Osteocyte (in vitro differentiated cells): ENCODE results near the gene MEGF6. TPM values are rescaled to one million over a fixed set of nuclear protein-coding genes. Genes with fewer than 3 reads are reported as not detected.

ENCODE experiments used
- DNase-seq: peaks from one replicate; pipeline ENCODE4 v3.0.0; 2021; ENCODE audit warnings: mixed read lengths; ENCODE audit not compliant: unreplicated experiment; ENCODE audit errors: extremely low spot score
- H3K27ac Mint-ChIP-seq: one replicate; pipeline ENCODE4 v1.8.0; 2021; ENCODE audit warnings: mild to moderate bottlenecking, mixed read lengths; ENCODE audit not compliant: unreplicated experiment
- H3K27me3 Mint-ChIP-seq: one replicate; pipeline ENCODE4 v1.8.0; 2021; ENCODE audit warnings: mixed read lengths; ENCODE audit not compliant: unreplicated experiment
- H3K36me3 Mint-ChIP-seq: one replicate; pipeline ENCODE4 v1.8.0; 2021; ENCODE audit warnings: mixed read lengths; ENCODE audit not compliant: unreplicated experiment
- H3K4me1 Mint-ChIP-seq: one replicate; pipeline ENCODE4 v1.8.0; 2021; ENCODE audit warnings: mixed read lengths; ENCODE audit not compliant: unreplicated experiment
- H3K4me3 Mint-ChIP-seq: one replicate; pipeline ENCODE4 v1.8.0; 2021; ENCODE audit warnings: mild to moderate bottlenecking, moderate library complexity, mixed read lengths; ENCODE audit not compliant: unreplicated experiment
- H3K9me3 Mint-ChIP-seq: one replicate; pipeline ENCODE4 v1.8.0; 2021; ENCODE audit warnings: mixed read lengths; ENCODE audit not compliant: unreplicated experiment
- CTCF ChIP-seq: fragments of 200-600 bp; sonication (generic); IDR thresholded peaks from 2 replicates; pipeline ENCODE4 v1.5.0; 2021; ENCODE audit warnings: antibody characterized with exemption, mild to moderate bottlenecking, moderate library complexity
- total RNA-seq: library from RNA; stranded (reverse); gene quantifications from 2 replicates; pipeline ENCODE4 v1.2.1, GENCODE V29; 2021

Gene MEGF6
- total RNA-seq, 1 donor from 2014 or later: 255 TPM

GRCh38 chr1:3551711-3552110, 59.6 kb downstream of the MEGF6 start:
- Mint-ChIP-seq H3K36me3 (no peaks in the 10 kb centered on the region), H3K27ac (no peak overlapping the region), H3K4me1 (peaks cover 48% of the 10 kb centered on the region), H3K27me3 (no peaks in the 10 kb centered on the region), H3K9me3 (no peaks in the 10 kb centered on the region), H3K4me3 (no peak overlapping the region)
- TF ChIP-seq CTCF: no peak
- DNase-seq: no peak

GRCh38 chr1:3551290-3551678, 60.0 kb downstream of the MEGF6 start:
- no peaks in the 10 kb centered on the region for H3K36me3 Mint-ChIP-seq
- TF ChIP-seq CTCF: no peak
- H3K4me1 Mint-ChIP-seq: peaks cover 47% of the 10 kb centered on the region
- H3K27ac Mint-ChIP-seq: no peak overlapping the region
- DNase-seq: no peak
- H3K27me3 Mint-ChIP-seq: no peaks in the 10 kb centered on the region
- no peaks in the 10 kb centered on the region for H3K9me3 Mint-ChIP-seq
- H3K4me3 Mint-ChIP-seq: no peak overlapping the region

- no peak overlapping the region for H3K4me3 Mint-ChIP-seq
- H3K27ac Mint-ChIP-seq: no peak overlapping the region
These were observed 60.6 kb downstream of the MEGF6 start for GRCh38 chr1:3550511-3551289.

GRCh38 chr1:3548895-3549294, 62.4 kb downstream of the MEGF6 start:
- no peaks in the 10 kb centered on the region for H3K9me3 Mint-ChIP-seq
- peaks cover 60% of the 10 kb centered on the region for H3K4me1 Mint-ChIP-seq
- no peaks in the 10 kb centered on the region for H3K36me3 Mint-ChIP-seq
- H3K27me3 Mint-ChIP-seq: no peaks in the 10 kb centered on the region
- no peak overlapping the region for H3K4me3 Mint-ChIP-seq
- H3K27ac Mint-ChIP-seq: no peak overlapping the region
- no peak for TF ChIP-seq CTCF
- DNase-seq: no peak

More at GRCh38 chr1:3550511-3551289, 60.6 kb downstream of the MEGF6 start:
- H3K27me3 Mint-ChIP-seq: no peaks in the 10 kb centered on the region
- no peak for DNase-seq
- no peaks in the 10 kb centered on the region for H3K9me3 Mint-ChIP-seq
- H3K36me3 Mint-ChIP-seq: no peaks in the 10 kb centered on the region
- no peak for TF ChIP-seq CTCF
- peaks cover 53% of the 10 kb centered on the region for H3K4me1 Mint-ChIP-seq

GRCh38 chr1:3548156-3548893, 63.0 kb downstream of the MEGF6 start:
- no peak for TF ChIP-seq CTCF
- peaks cover 66% of the 10 kb centered on the region for H3K4me1 Mint-ChIP-seq
- DNase-seq: no peak
- H3K4me3 Mint-ChIP-seq: no peak overlapping the region
- H3K27me3 Mint-ChIP-seq: no peaks in the 10 kb centered on the region
- H3K27ac Mint-ChIP-seq: peak overlapping the region; percentile 84
- no peaks in the 10 kb centered on the region for H3K36me3 Mint-ChIP-seq
- H3K9me3 Mint-ChIP-seq: no peaks in the 10 kb centered on the region
